OCI-M1 (cell line): ENCODE data around the gene PRDM2.
A peak's percentile ranks its signal among the peaks of the same experiment; 100 is the strongest.

ENCODE experiments used
- DNase-seq: peaks from one replicate; lab custom pipeline; 2025; lab: John Stamatoyannopoulos, UW

Gene PRDM2

GRCh38 chr1:13733711-13734110, 33.7 kb downstream of the PRDM2 start:
- DNase-seq, result no peak

- DNase-seq, result no peak
These were observed 35.4 kb downstream of the PRDM2 start for GRCh38 chr1:13735168-13735930.

GRCh38 chr1:13737398-13737797, 37.4 kb downstream of the PRDM2 start:
- DNase-seq, result no peak

GRCh38 chr1:13746342-13746741, 46.4 kb downstream of the PRDM2 start:
- no peak for DNase-seq

GRCh38 chr1:13748610-13749505, 48.9 kb downstream of the PRDM2 start:
- peak; percentile 96 for DNase-seq

- peak; percentile 59 for DNase-seq
These were observed 49.8 kb downstream of the PRDM2 start for GRCh38 chr1:13749543-13750341.

GRCh38 chr1:13751458-13751871, 51.5 kb downstream of the PRDM2 start:
- DNase-seq, result no peak

GRCh38 chr1:13751985-13752384, 52.0 kb downstream of the PRDM2 start:
- DNase-seq, result no peak

GRCh38 chr1:13752852-13753251, 52.9 kb downstream of the PRDM2 start:
- no peak for DNase-seq

- DNase-seq, result no peak
These were observed 53.8 kb downstream of the PRDM2 start for GRCh38 chr1:13753636-13754402.

- no peak for DNase-seq
These were observed 54.6 kb downstream of the PRDM2 start for GRCh38 chr1:13754510-13755103.

- DNase-seq, result peak; percentile 40
These were observed 56.7 kb downstream of the PRDM2 start for GRCh38 chr1:13756557-13757315.

- DNase-seq, result peak; percentile 13
These were observed 57.7 kb downstream of the PRDM2 start for GRCh38 chr1:13757693-13758092.

GRCh38 chr1:13759072-13759471, 59.1 kb downstream of the PRDM2 start:
- DNase-seq, result peak; percentile 44

- no peak for DNase-seq
These were observed 60.4 kb downstream of the PRDM2 start for GRCh38 chr1:13760340-13760739.

- no peak for DNase-seq
These were observed 60.9 kb downstream of the PRDM2 start for GRCh38 chr1:13760921-13761320.

GRCh38 chr1:13761883-13762282, 61.9 kb downstream of the PRDM2 start:
- DNase-seq, result no peak

- no peak for DNase-seq
These were observed 62.7 kb downstream of the PRDM2 start for GRCh38 chr1:13762642-13763041.

- no peak for DNase-seq
These were observed 63.2 kb downstream of the PRDM2 start for GRCh38 chr1:13763222-13763621.

GRCh38 chr1:13763991-13764390, 64.0 kb downstream of the PRDM2 start:
- no peak for DNase-seq
